Fibroblast of lung (primary cell): Measurements from ENCODE around the gene PKNOX2. TPM values are rescaled to one million over a fixed set of nuclear protein-coding genes. Genes with fewer than 3 reads are reported as not detected.

Experiments used
- DNase-seq, 2 donors: peaks; one replicate each; pipeline versions ENCODE4 v3.0.0 to v3.0.0-alpha.2; 2010; ENCODE audit warnings: low read depth in 2 of 2
- H2AFZ ChIP-seq: 2 replicates; pipeline ENCODE4 v1.5.1; 2012; ENCODE audit warnings: low read length, control low read depth, inconsistent platforms
- H3K27ac ChIP-seq: 2 replicates; pipeline ENCODE4 v1.5.1; 2011; ENCODE audit warnings: low read length, control low read depth; ENCODE audit not compliant: insufficient read depth
- H3K27me3 ChIP-seq: 2 replicates; pipeline ENCODE4 v1.5.1; 2011; ENCODE audit warnings: mild to moderate bottlenecking, low read length; ENCODE audit not compliant: control insufficient read depth, insufficient read depth
- H3K36me3 ChIP-seq: 2 replicates; pipeline ENCODE4 v1.5.1; 2011; ENCODE audit warnings: low read length; ENCODE audit not compliant: control insufficient read depth, insufficient read depth
- H3K4me1 ChIP-seq: 2 replicates; pipeline ENCODE4 v1.5.1; 2011; ENCODE audit warnings: low read length; ENCODE audit not compliant: control insufficient read depth, insufficient read depth; ENCODE audit errors: extremely low read depth
- H3K4me2 ChIP-seq: 2 replicates; pipeline ENCODE4 v1.5.1; 2011; ENCODE audit warnings: low read length, control low read depth; ENCODE audit not compliant: insufficient read depth; ENCODE audit errors: extremely low read depth
- H3K4me3 ChIP-seq, 4 experiments: fragments of 200-600 bp in 1 of 4; sonication (generic) in 1 of 4; replicated peaks in 1 of 4; 2 replicates each; pipeline ENCODE4 v1.5.1; 2011 to 2016; ENCODE audit warnings: low read length in 4 of 4, low read depth in 3 of 4, mild to moderate bottlenecking in 3 of 4, control low read depth in 2 of 4, inconsistent platforms in 1 of 4, mixed read lengths in 1 of 4; ENCODE audit not compliant: insufficient read depth in 1 of 4; ENCODE audit errors: control extremely low read depth in 1 of 4
- H3K79me2 ChIP-seq: 2 replicates; pipeline ENCODE4 v1.5.1; 2012; ENCODE audit warnings: mild to moderate bottlenecking, low read length, inconsistent platforms; ENCODE audit not compliant: control insufficient read depth, insufficient read depth
- H3K9ac ChIP-seq: 2 replicates; pipeline ENCODE4 v1.5.1; 2011; ENCODE audit warnings: mild to moderate bottlenecking, low read length, control low read depth; ENCODE audit not compliant: insufficient read depth
- H3K9me3 ChIP-seq: 2 replicates; pipeline ENCODE4 v1.5.1; 2012; ENCODE audit warnings: low read depth, low read length; ENCODE audit not compliant: control insufficient read depth, insufficient read depth
- H4K20me1 ChIP-seq: 2 replicates; pipeline ENCODE4 v1.5.1; 2011; ENCODE audit warnings: low read length; ENCODE audit not compliant: control insufficient read depth, insufficient read depth; ENCODE audit errors: extremely low read depth
- CTCF ChIP-seq, 2 donors: IDR thresholded peaks in 1 of 2; conservative IDR thresholded peaks in 1 of 2; 1 replicate in 1 of 2; 2 replicates in 1 of 2; pipeline ENCODE4 v1.5.1; 2011 to 2012; ENCODE audit warnings: low read length in 2 of 2, control low read depth in 1 of 2, inconsistent platforms in 1 of 2, low read depth in 1 of 2, mild to moderate bottlenecking in 1 of 2
- EZH2 ChIP-seq: IDR thresholded peaks from 2 replicates; pipeline ENCODE4 v1.5.1; 2012; ENCODE audit warnings: low read length, control low read depth, mild to moderate bottlenecking; ENCODE audit errors: missing control alignments
- polyA plus RNA-seq, 2 donors: library from polyadenylated mRNA; depleted of rRNA in 1 of 2; stranded (reverse) in 1 of 2; unstranded in 1 of 2; fragments of >200 nt; gene quantifications; 2 replicates each; pipeline ENCODE4 v1.2.1, GENCODE V29; 2011 to 2012; ENCODE audit warnings: missing spikeins in 1 of 2
- total RNA-seq: library from RNA; depleted of rRNA; stranded (reverse); fragments of >200 nt; gene quantifications from 2 replicates; pipeline ENCODE4 v1.2.1, GENCODE V29; 2014

The PKNOX2 gene
- total and polyA plus RNA-seq, 2 donors (not counting 1 experiment from before 2014, with no cell fraction given) = 0.33 to 2.2 TPM

GRCh38 chr11:125173027-125173426, 8.5 kb downstream of the PKNOX2 start:
- no peak for DNase-seq
- no peaks in the 10 kb centered on the region for H3K9me3 ChIP-seq
- no peaks in the 10 kb centered on the region for H3K79me2 ChIP-seq
- no peak overlapping the region for H3K4me3 ChIP-seq
- no peak overlapping the region for H3K9ac ChIP-seq
- TF ChIP-seq EZH2 = no peak
- TF ChIP-seq CTCF (conservative IDR thresholded peaks at IDR 0.05 in 1 of 2, IDR thresholded peaks at IDR 0.05 in 1 of 2; ENCODE audit: low read depth in 1 of 2, low read length in 2 of 2) = no peak
- H3K36me3 ChIP-seq = no peaks in the 10 kb centered on the region
- H3K4me1 ChIP-seq = peaks cover 18% of the 10 kb centered on the region
- no peaks in the 10 kb centered on the region for H4K20me1 ChIP-seq
- H3K27me3 ChIP-seq = peaks cover 2% of the 10 kb centered on the region
- H3K27ac ChIP-seq = no peak overlapping the region
- H3K4me2 ChIP-seq = no peak overlapping the region
- H2AFZ ChIP-seq = no peak overlapping the region

GRCh38 chr11:125173556-125173955, 9.0 kb downstream of the PKNOX2 start:
- Histone ChIP-seq H3K27ac (no peak overlapping the region), H3K36me3 (no peaks in the 10 kb centered on the region), H3K9ac (no peak overlapping the region), H3K79me2 (no peaks in the 10 kb centered on the region), H3K4me3 (no peak overlapping the region), H3K27me3 (peaks cover 2% of the 10 kb centered on the region), H3K9me3 (no peaks in the 10 kb centered on the region), H4K20me1 (no peaks in the 10 kb centered on the region), H3K4me1 (peaks cover 15% of the 10 kb centered on the region), H3K4me2 (no peak overlapping the region), H2AFZ (no peak overlapping the region)
- TF ChIP-seq CTCF (conservative IDR thresholded peaks at IDR 0.05 in 1 of 2, IDR thresholded peaks at IDR 0.05 in 1 of 2; ENCODE audit: low read depth in 1 of 2, low read length in 2 of 2) (no peak), EZH2 (no peak)
- DNase-seq = no peak

DNA sequence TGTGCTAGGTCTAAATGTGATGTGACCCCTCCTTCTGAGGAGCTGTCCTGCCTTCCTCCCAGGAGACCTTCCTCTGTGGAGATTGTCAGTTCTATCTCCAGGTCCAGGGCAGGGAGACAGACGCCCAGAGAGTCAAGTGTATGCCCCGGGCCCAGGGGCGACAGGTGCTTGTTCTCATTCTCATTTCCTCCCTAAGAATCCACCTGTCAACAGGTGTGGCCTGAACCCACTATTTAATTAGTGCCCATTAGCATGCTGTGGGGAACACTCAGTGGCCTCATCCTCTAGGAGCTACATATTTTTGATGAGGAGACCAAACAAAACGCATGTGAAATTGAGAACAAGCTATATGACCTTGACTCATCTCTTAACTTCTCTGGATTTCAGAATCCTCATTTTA, 9.5 kb downstream of the PKNOX2 start:
- H3K27me3 ChIP-seq = peaks cover 2% of the 10 kb centered on the region
- no peak overlapping the region for H2AFZ ChIP-seq
- H3K4me1 ChIP-seq = peaks cover 12% of the 10 kb centered on the region
- no peaks in the 10 kb centered on the region for H3K9me3 ChIP-seq
- H3K36me3 ChIP-seq = no peaks in the 10 kb centered on the region
- no peak for TF ChIP-seq EZH2
- TF ChIP-seq CTCF (conservative IDR thresholded peaks at IDR 0.05 in 1 of 2, IDR thresholded peaks at IDR 0.05 in 1 of 2; ENCODE audit: low read depth in 1 of 2, low read length in 2 of 2) = no peak
- no peak overlapping the region for H3K9ac ChIP-seq
- no peak for DNase-seq
- H3K79me2 ChIP-seq = no peaks in the 10 kb centered on the region
- H3K4me3 ChIP-seq = no peak overlapping the region
- no peaks in the 10 kb centered on the region for H4K20me1 ChIP-seq
- H3K27ac ChIP-seq = no peak overlapping the region
- H3K4me2 ChIP-seq = no peak overlapping the region
